Endothelial cell of umbilical vein (primary cell): Measurements from ENCODE around the gene PRKCB. TPM values are rescaled to one million over a fixed set of nuclear protein-coding genes. Genes with fewer than 3 reads are reported as not detected.

Experiments used
- BruUV-seq: library from RNA; stranded (reverse); fragments of 400-500 nt; replicated peaks from 2 replicates; lab custom pipeline; 2021; lab: Mats Ljungman, UMichigan
- CTCF ChIA-PET: fragments of 300-600, 350-600 bp; sonication (Branson Sonifier 250); formaldehyde crosslinking; loops from one replicate; lab custom pipeline; 2021; ENCODE audit warnings: antibody characterized with exemption, inconsistent platforms; lab: Charles Lee
- POLR2A ChIA-PET: fragments of 300-600, 350-600 bp; sonication (Branson Sonifier 250); formaldehyde crosslinking; loops from one replicate; lab custom pipeline; 2021; ENCODE audit warnings: antibody characterized with exemption, inconsistent platforms; lab: Charles Lee
- DNase-seq: peaks from one replicate; pipeline ENCODE4 v3.0.0-alpha.2; 2011; ENCODE audit warnings: low read depth, low spot score
- FAIRE-seq: peaks from 2 replicates; lab custom pipeline; 2011; peaks lifted over from hg19 to GRCh38; lab: Jason Lieb, UNC
- H2AFZ ChIP-seq: 2 replicates; pipeline ENCODE4 v1.6.0; 2012; ENCODE audit warnings: low read depth, low read length, control low read depth, inconsistent platforms
- H3K27ac ChIP-seq: 2 replicates; pipeline ENCODE4 v1.5.1; 2011; ENCODE audit warnings: low read depth, mild to moderate bottlenecking, control low read depth, low read length, moderate library complexity; ENCODE audit not compliant: insufficient read depth
- H3K27me3 ChIP-seq, 2 experiments: 2 replicates each; pipeline versions ENCODE4 v1.6.0 to v1.6.1; 2011; ENCODE audit warnings: low read length in 2 of 2, mixed read lengths in 1 of 2; ENCODE audit not compliant: control insufficient read depth in 2 of 2, insufficient read depth in 2 of 2
- H3K36me3 ChIP-seq, 2 experiments: 2 replicates in 1 of 2; 3 replicates in 1 of 2; pipeline ENCODE4 v1.5.1; 2011; ENCODE audit warnings: low read length in 2 of 2, mild to moderate bottlenecking in 1 of 2, moderate library complexity in 1 of 2; ENCODE audit not compliant: control insufficient read depth in 2 of 2, insufficient read depth in 2 of 2; ENCODE audit errors: extremely low read depth in 1 of 2
- H3K4me1 ChIP-seq: 3 replicates; pipeline ENCODE4 v1.5.1; 2011; ENCODE audit warnings: mild to moderate bottlenecking, low read length; ENCODE audit not compliant: control insufficient read depth, insufficient read depth; ENCODE audit errors: extremely low read depth
- H3K4me2 ChIP-seq: 2 replicates; pipeline ENCODE4 v1.6.1; 2011; ENCODE audit warnings: low read length, control low read depth, mixed read lengths; ENCODE audit not compliant: insufficient read depth
- H3K4me3 ChIP-seq, 3 experiments: fragments of 200-600 bp in 1 of 3; sonication (generic), shearing (Covaris generic) in 1 of 3; replicated peaks in 1 of 3; 2 replicates each; pipeline ENCODE4 v1.5.1; 2011 to 2016; ENCODE audit warnings: control low read depth in 3 of 3, low read length in 3 of 3, mild to moderate bottlenecking in 2 of 3, inconsistent platforms in 1 of 3, low read depth in 1 of 3, moderate library complexity in 1 of 3; ENCODE audit not compliant: insufficient read depth in 1 of 3
- H3K79me2 ChIP-seq: 2 replicates; pipeline ENCODE4 v1.6.0; 2012; ENCODE audit warnings: low read length, inconsistent platforms; ENCODE audit not compliant: control insufficient read depth, insufficient read depth
- H3K9ac ChIP-seq: replicated peaks from 2 replicates; pipeline ENCODE3; 2011; ENCODE audit warnings: low read length, control low read depth; ENCODE audit not compliant: insufficient read depth; ENCODE audit errors: extremely low read depth
- H3K9me1 ChIP-seq: replicated peaks from 3 replicates; pipeline ENCODE4 v1.6.0; 2011; ENCODE audit warnings: mild to moderate bottlenecking, low read length; ENCODE audit not compliant: control insufficient read depth, insufficient read depth; ENCODE audit errors: extremely low read depth
- H3K9me3 ChIP-seq: replicated peaks from 2 replicates; pipeline ENCODE4 v1.5.1; 2012; ENCODE audit warnings: low read length, inconsistent platforms; ENCODE audit not compliant: control insufficient read depth, insufficient read depth
- H4K20me1 ChIP-seq: replicated peaks from 2 replicates; pipeline ENCODE3; 2011; ENCODE audit warnings: mild to moderate bottlenecking, low read length; ENCODE audit not compliant: control insufficient read depth, insufficient read depth; ENCODE audit errors: extremely low read depth
- EZH2 ChIP-seq: IDR thresholded peaks from 2 replicates; pipeline ENCODE4 v1.6.1; 2012; ENCODE audit warnings: borderline replicate concordance, low read depth, mild to moderate bottlenecking, moderate library complexity, low read length, inconsistent platforms; ENCODE audit not compliant: severe bottlenecking
- FOS ChIP-seq: IDR thresholded peaks from 2 replicates; pipeline ENCODE4 v1.6.1; 2011; ENCODE audit warnings: mild to moderate bottlenecking, low read length, moderate library complexity, borderline replicate concordance; ENCODE audit not compliant: insufficient read depth
- GATA2 ChIP-seq: IDR thresholded peaks from 2 replicates; pipeline ENCODE4 v1.7.0; 2011; ENCODE audit warnings: low read depth, mild to moderate bottlenecking, moderate library complexity, mixed read lengths, low read length; ENCODE audit not compliant: insufficient read length, insufficient read depth
- JUN ChIP-seq: IDR thresholded peaks from 2 replicates; pipeline ENCODE4 v1.6.1; 2011; ENCODE audit warnings: borderline replicate concordance, low read depth; ENCODE audit not compliant: insufficient read length, insufficient read depth
- MYC ChIP-seq: IDR thresholded peaks from one replicate; pipeline ENCODE4 v1.6.1; 2011; ENCODE audit warnings: mild to moderate bottlenecking, low read depth, low read length
- POLR2A ChIP-seq: IDR thresholded peaks from 2 replicates; pipeline ENCODE4 v1.6.1; 2012; ENCODE audit warnings: low read depth, mild to moderate bottlenecking, control low read depth, low read length
- POLR2AphosphoS5 ChIP-seq: IDR thresholded peaks from 2 replicates; pipeline ENCODE4 v1.6.1; 2012; ENCODE audit warnings: low read depth, mild to moderate bottlenecking, control low read depth, low read length, moderate library complexity; ENCODE audit not compliant: insufficient read depth
- dilution Hi-C: fragments of 300-500 bp; cut with MboI; formaldehyde crosslinking; loops from one replicate; pipeline ENCODE4 v1.15.0; 2019; ENCODE audit warnings: low sequenced_read_pairs; ENCODE audit not compliant: extremely low pct_ligation_motif_present
- intact Hi-C: fragments of 100-400 bp; cut with micrococcal nuclease; formaldehyde crosslinking; loops from one replicate; pipeline ENCODE4 v1.10.0; 2022
- polyA plus RNA-seq, 4 experiments: library from polyadenylated mRNA; depleted of rRNA in 3 of 4; stranded (reverse) in 3 of 4; unstranded in 1 of 4; fragments of >200 nt; gene quantifications; 2 replicates each; pipeline versions ENCODE4 v1.2.1 to v1.2.3, GENCODE V29; 2011 to 2012; ENCODE audit warnings: missing spikeins in 1 of 4
- total RNA-seq: library from RNA; stranded (reverse); gene quantifications from 2 replicates; pipeline ENCODE4 v1.2.3, GENCODE V29; 2021
- TF ChIP-seq, protein P1 (sequence below), 2 donors: IDR thresholded peaks; 1 replicate in 1 of 2; 2 replicates in 1 of 2; pipeline ENCODE4 v1.5.1; 2011; ENCODE audit warnings: low read length in 2 of 2, mild to moderate bottlenecking in 2 of 2, moderate library complexity in 2 of 2, control low read depth in 1 of 2, inconsistent platforms in 1 of 2, low read depth in 1 of 2; ENCODE audit not compliant: insufficient read depth in 1 of 2; ENCODE audit errors: extremely low read depth in 1 of 2
- TF ChIP-seq, protein P2 (sequence below): IDR thresholded peaks from 2 replicates; pipeline ENCODE4 v1.6.1; 2011; ENCODE audit not compliant: insufficient read depth, insufficient read length

The PRKCB gene
- total and polyA plus RNA-seq, 2 donors (not counting 3 experiments of a cell fraction or from before 2014, with no cell fraction given), result 0.01 TPM; not detected in 1

DNA sequence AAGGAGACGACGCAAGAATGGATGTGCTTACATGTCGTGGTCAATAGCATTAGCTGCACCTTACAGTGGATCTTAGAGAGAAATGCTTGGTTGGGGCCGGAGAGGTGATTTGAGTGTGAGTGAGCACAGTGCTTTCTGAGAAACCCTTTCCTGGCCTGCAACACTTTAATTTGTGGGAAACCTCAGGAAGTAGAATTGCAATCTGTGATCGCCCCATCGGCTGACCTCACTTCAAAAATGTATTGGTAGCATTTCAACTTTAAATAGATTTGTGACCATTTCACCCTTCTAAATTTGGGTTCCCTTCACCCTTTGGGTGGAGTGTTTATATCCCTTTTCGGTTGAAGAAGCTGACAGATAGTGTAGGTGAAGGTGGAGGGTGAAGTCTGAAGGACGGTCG lies 13.2 kb downstream of the PRKCB start:
- POLR2A ChIA-PET, result no interaction called here
- Histone ChIP-seq H3K79me2 (no peaks in the 10 kb centered on the region), H3K27ac (no peak overlapping the region), H3K9me1 (no peaks in the 10 kb centered on the region), H3K4me2 (no peak overlapping the region), H4K20me1 (no peaks in the 10 kb centered on the region), H3K27me3 (no peaks in the 10 kb centered on the region), H3K9me3 (no peaks in the 10 kb centered on the region), H3K4me1 (no peaks in the 10 kb centered on the region), H2AFZ (no peak overlapping the region), H3K4me3 (no peak overlapping the region), H3K36me3 (no peaks in the 10 kb centered on the region), H3K9ac (no peak overlapping the region)
- dilution Hi-C loops, result no loop called here
- CTCF ChIA-PET, result no interaction called here
- FAIRE-seq, result no peak
- intact Hi-C loops, result no loop called here
- no peak for DNase-seq
- TF ChIP-seq, protein P1, sequence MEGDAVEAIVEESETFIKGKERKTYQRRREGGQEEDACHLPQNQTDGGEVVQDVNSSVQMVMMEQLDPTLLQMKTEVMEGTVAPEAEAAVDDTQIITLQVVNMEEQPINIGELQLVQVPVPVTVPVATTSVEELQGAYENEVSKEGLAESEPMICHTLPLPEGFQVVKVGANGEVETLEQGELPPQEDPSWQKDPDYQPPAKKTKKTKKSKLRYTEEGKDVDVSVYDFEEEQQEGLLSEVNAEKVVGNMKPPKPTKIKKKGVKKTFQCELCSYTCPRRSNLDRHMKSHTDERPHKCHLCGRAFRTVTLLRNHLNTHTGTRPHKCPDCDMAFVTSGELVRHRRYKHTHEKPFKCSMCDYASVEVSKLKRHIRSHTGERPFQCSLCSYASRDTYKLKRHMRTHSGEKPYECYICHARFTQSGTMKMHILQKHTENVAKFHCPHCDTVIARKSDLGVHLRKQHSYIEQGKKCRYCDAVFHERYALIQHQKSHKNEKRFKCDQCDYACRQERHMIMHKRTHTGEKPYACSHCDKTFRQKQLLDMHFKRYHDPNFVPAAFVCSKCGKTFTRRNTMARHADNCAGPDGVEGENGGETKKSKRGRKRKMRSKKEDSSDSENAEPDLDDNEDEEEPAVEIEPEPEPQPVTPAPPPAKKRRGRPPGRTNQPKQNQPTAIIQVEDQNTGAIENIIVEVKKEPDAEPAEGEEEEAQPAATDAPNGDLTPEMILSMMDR (IDR thresholded peaks at IDR 0.05; ENCODE audit: extremely low read depth in 1 of 2, insufficient read depth in 1 of 2, low read depth in 1 of 2, low read length in 2 of 2), result no peak
- TF ChIP-seq, protein P2, sequence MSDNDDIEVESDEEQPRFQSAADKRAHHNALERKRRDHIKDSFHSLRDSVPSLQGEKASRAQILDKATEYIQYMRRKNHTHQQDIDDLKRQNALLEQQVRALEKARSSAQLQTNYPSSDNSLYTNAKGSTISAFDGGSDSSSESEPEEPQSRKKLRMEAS, result no peak
- TF ChIP-seq POLR2A, result no peak
- BruUV-seq, result no TSS peak

DNA sequence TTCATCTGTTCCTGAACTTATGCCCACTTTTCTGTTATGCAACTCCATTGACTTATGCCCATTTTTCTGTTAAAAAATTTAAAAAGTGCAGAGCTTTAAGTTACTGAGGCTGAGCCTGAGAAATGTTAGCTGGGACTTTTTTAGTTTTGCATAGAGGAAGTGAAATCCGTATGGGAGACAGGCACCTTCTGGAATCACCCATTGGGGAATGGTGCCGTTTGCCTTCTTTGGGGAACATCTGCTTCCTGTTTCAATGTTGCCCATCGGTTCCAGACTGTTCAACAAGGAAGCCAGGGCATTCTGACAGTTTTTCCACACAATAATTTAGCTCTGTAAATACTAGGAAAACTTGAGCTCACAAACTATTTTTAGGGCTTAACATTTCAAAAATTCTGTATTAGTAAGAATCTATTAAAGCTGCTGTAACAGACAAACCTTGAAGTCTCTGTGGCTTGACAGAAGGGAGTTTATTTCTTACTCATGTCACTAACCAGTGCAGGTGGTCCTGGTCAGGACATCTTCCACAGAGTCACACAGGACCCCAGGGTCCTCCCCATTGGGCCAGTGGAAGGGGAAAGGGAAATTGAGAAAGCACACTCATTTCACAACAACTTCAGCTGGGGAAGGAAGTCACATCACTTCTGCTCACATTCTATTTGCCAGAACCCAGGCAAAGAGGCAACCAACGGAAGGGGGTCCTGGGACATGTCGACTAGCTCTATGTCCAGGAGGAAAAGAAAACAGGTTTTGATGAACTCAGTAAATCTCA lies 17.2 kb downstream of the PRKCB start:
- TF ChIP-seq MYC, result no peak
- TF ChIP-seq, protein P1 (IDR thresholded peaks at IDR 0.05; ENCODE audit: extremely low read depth in 1 of 2, insufficient read depth in 1 of 2, low read depth in 1 of 2, low read length in 2 of 2), result no peak
- TF ChIP-seq, protein P2, result no peak
- no peak for TF ChIP-seq POLR2A
- no peak for TF ChIP-seq JUN
- no peak for TF ChIP-seq EZH2
- TF ChIP-seq FOS, result no peak
- no peak for TF ChIP-seq POLR2AphosphoS5
- no peak for TF ChIP-seq GATA2
- dilution Hi-C loops (no loop called here), intact Hi-C loops (no loop called here)
- Histone ChIP-seq H3K79me2 (no peaks in the 10 kb centered on the region), H2AFZ (no peak overlapping the region), H3K27ac (no peak overlapping the region), H4K20me1 (no peaks in the 10 kb centered on the region), H3K9ac (no peak overlapping the region), H3K27me3 (no peaks in the 10 kb centered on the region), H3K4me3 (no peak overlapping the region), H3K4me2 (no peak overlapping the region), H3K36me3 (no peaks in the 10 kb centered on the region), H3K9me3 (no peaks in the 10 kb centered on the region), H3K9me1 (no peaks in the 10 kb centered on the region), H3K4me1 (no peaks in the 10 kb centered on the region)
- FAIRE-seq (no peak), DNase-seq (no peak)
- CTCF ChIA-PET, result no interaction called here
- no TSS peak for BruUV-seq
- POLR2A ChIA-PET, result no interaction called here
